ENCODE results near the gene KRTCAP3. TPM values are rescaled to one million over a fixed set of nuclear protein-coding genes. Genes with fewer than 3 reads are reported as not detected.
A peak's percentile ranks its signal among the peaks of the same experiment; 100 is the strongest.

Gene KRTCAP3
- polyA plus RNA-seq, 1 donor (not counting 4 experiments of a cell fraction or from before 2014, with no cell fraction given), result 14.7 TPM

- Histone ChIP-seq H3K9ac (ENCODE audit: control insufficient read depth, extremely low read depth, insufficient read depth, low read length) (peak overlapping the region; percentile 90), H3K4me3 (ENCODE audit: control insufficient read depth in 2 of 3, extremely low read depth in 1 of 3, insufficient read depth in 2 of 3, low read depth in 1 of 3, low read length in 3 of 3) (peak overlapping the region; percentile 92 to 99 (median 94)), H3K4me1 (ENCODE audit: control insufficient read depth, extremely low read depth, insufficient read depth, low read length) (peaks cover 15% of the 10 kb centered on the region), H3K36me3 (ENCODE audit: control insufficient read depth in 2 of 2, extremely low read depth in 1 of 2, insufficient read depth in 2 of 2, low read length in 2 of 2) (peaks cover 0 to 4% of the 10 kb centered on the region in 2 experiments), H2AFZ (ENCODE audit: control insufficient read depth, low read length) (no peak overlapping the region), H3K4me2 (ENCODE audit: control insufficient read depth, extremely low read depth, insufficient read depth, low read depth, low read length) (peak overlapping the region; percentile 100), H3K27me3 (ENCODE audit: control insufficient read depth, extremely low read depth, insufficient read depth, low read length) (no peaks in the 10 kb centered on the region), H3K9me1 (ENCODE audit: control insufficient read depth, extremely low read depth, insufficient read depth, low read length) (no peaks in the 10 kb centered on the region), H3K27ac (ENCODE audit: control insufficient read depth, insufficient read depth, low read length) (peak overlapping the region; percentile 81), H3K79me2 (ENCODE audit: control insufficient read depth, insufficient read depth, low read length) (peaks cover 64% of the 10 kb centered on the region), H3K9me3 (ENCODE audit: control insufficient read depth, low read depth, low read length) (no peaks in the 10 kb centered on the region), H4K20me1 (ENCODE audit: control insufficient read depth, extremely low read depth, insufficient read depth, low read length) (peaks cover 12% of the 10 kb centered on the region)
- DNase-seq (ENCODE audit: low read depth, low spot score) (no peak), FAIRE-seq (peak; percentile 29)
- TF ChIP-seq EZH2 (IDR thresholded peaks at IDR 0.05; ENCODE audit: low read length), result no peak
- TF ChIP-seq, protein P1, sequence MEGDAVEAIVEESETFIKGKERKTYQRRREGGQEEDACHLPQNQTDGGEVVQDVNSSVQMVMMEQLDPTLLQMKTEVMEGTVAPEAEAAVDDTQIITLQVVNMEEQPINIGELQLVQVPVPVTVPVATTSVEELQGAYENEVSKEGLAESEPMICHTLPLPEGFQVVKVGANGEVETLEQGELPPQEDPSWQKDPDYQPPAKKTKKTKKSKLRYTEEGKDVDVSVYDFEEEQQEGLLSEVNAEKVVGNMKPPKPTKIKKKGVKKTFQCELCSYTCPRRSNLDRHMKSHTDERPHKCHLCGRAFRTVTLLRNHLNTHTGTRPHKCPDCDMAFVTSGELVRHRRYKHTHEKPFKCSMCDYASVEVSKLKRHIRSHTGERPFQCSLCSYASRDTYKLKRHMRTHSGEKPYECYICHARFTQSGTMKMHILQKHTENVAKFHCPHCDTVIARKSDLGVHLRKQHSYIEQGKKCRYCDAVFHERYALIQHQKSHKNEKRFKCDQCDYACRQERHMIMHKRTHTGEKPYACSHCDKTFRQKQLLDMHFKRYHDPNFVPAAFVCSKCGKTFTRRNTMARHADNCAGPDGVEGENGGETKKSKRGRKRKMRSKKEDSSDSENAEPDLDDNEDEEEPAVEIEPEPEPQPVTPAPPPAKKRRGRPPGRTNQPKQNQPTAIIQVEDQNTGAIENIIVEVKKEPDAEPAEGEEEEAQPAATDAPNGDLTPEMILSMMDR (optimal IDR thresholded peaks at IDR 0.05 in 1 of 3, IDR thresholded peaks at IDR 0.05 in 1 of 3, conservative IDR thresholded peaks at IDR 0.05 in 1 of 3; ENCODE audit: extremely low read depth in 1 of 3, insufficient read depth in 2 of 3, low read length in 3 of 3), result peak; percentile 47 to 70 (median 56)
- dilution Hi-C loops (cut with MboI; ENCODE audit: extremely low pct_ligation_motif_present, low sequenced_read_pairs), result no loop called here
These were observed 34.2 kb upstream of the KRTCAP3 start for GRCh38 chr2:27407798-27408491.

DNA sequence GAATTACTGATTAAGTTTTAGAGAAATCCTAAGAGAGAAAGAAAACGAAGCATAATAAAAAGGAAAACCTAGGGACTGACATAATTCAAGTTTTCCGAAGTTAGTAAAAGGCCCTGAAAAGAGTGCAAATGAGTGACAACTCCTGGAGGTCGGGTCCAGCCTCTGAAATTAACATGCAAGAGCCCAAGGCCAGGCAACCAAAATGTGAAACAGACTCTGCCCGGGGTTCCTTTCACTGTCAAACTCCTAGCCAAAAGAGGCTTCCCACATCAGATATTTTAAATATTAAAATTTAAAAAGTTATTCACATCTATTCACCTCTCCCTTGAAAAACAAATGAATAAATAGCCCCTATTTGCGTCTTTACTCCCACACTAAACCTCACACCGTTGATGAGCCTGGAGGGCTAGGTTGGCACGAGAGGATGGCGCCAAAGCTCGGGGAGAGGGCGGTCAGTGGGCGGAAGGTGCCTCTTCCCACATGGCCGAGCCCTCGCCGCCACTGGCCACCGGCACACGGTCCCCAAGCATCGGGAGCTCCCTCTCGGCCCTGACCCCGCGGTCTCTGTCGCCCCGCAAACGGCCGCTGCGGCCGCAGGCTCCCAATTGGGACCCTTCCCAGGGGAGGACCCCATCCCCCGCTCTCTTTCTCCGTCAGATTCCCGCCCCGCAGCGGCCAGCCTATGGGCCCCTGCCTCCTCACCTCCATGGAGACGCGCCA lies 33.4 kb upstream of the KRTCAP3 start:
- no peaks in the 10 kb centered on the region for H3K9me1 ChIP-seq (ENCODE audit: control insufficient read depth, extremely low read depth, insufficient read depth, low read length)
- peak overlapping the region; percentile 100 for H3K4me2 ChIP-seq (ENCODE audit: control insufficient read depth, extremely low read depth, insufficient read depth, low read depth, low read length)
- H4K20me1 ChIP-seq (ENCODE audit: control insufficient read depth, extremely low read depth, insufficient read depth, low read length), result peaks cover 10% of the 10 kb centered on the region
- FAIRE-seq (no peak), DNase-seq (ENCODE audit: low read depth, low spot score) (no peak)
- H3K4me1 ChIP-seq (ENCODE audit: control insufficient read depth, extremely low read depth, insufficient read depth, low read length), result peaks cover 15% of the 10 kb centered on the region
- peak overlapping the region; percentile 90 for H3K9ac ChIP-seq (ENCODE audit: control insufficient read depth, extremely low read depth, insufficient read depth, low read length)
- TF ChIP-seq EZH2 (IDR thresholded peaks at IDR 0.05; ENCODE audit: low read length), result no peak
- TF ChIP-seq, protein P1 (optimal IDR thresholded peaks at IDR 0.05 in 1 of 3, IDR thresholded peaks at IDR 0.05 in 1 of 3, conservative IDR thresholded peaks at IDR 0.05 in 1 of 3; ENCODE audit: extremely low read depth in 1 of 3, insufficient read depth in 2 of 3, low read length in 3 of 3), result no peak
- H2AFZ ChIP-seq (ENCODE audit: control insufficient read depth, low read length), result peak overlapping the region; percentile 74
- peaks cover 55% of the 10 kb centered on the region for H3K79me2 ChIP-seq (ENCODE audit: control insufficient read depth, insufficient read depth, low read length)
- H3K27ac ChIP-seq (ENCODE audit: control insufficient read depth, insufficient read depth, low read length), result peak overlapping the region; percentile 81
- H3K9me3 ChIP-seq (ENCODE audit: control insufficient read depth, low read depth, low read length), result no peaks in the 10 kb centered on the region
- no peaks in the 10 kb centered on the region for H3K27me3 ChIP-seq (ENCODE audit: control insufficient read depth, extremely low read depth, insufficient read depth, low read length)
- dilution Hi-C loops (cut with MboI; ENCODE audit: extremely low pct_ligation_motif_present, low sequenced_read_pairs), result no loop called here
- peaks cover 0 to under 1% of the 10 kb centered on the region in 2 experiments for H3K36me3 ChIP-seq (ENCODE audit: control insufficient read depth in 2 of 2, extremely low read depth in 1 of 2, insufficient read depth in 2 of 2, low read length in 2 of 2)
- peak overlapping the region; percentile 92 to 99 (median 94) for H3K4me3 ChIP-seq (ENCODE audit: control insufficient read depth in 2 of 3, extremely low read depth in 1 of 3, insufficient read depth in 2 of 3, low read depth in 1 of 3, low read length in 3 of 3)

Data from keratinocyte (primary cell).